Measurements from ENCODE around the gene NPAT. TPM values are rescaled to one million over a fixed set of nuclear protein-coding genes. Genes with fewer than 3 reads are reported as not detected.
A peak's percentile ranks its signal among the peaks of the same experiment; 100 is the strongest.

NPAT gene
- total RNA-seq, 3 donors from 2014 or later: 13.6 to 26.8 (median 21.6) TPM

DNA sequence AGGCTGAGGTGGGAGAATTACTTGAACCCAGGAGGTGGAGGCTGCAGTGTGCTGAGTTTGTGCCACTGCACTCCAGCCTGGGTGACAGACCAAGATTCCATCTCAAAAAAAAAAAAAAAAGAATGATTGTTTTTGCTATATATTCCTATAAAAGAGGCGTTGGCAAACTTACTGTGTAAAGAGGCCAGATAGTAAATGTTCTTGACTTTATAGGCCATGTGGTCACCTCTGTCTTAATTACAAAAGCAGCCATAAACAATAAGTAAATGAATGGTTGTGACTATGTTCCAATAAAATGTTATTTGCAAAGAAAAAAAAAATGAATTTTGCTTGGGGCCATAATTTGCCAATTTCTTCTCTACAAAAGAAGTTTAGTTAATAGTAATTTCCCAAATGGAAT is 12.8 kb upstream of the NPAT start:
- H3K36me3 ChIP-seq: peaks cover 14% of the 10 kb centered on the region
- no peaks in the 10 kb centered on the region for H3K4me1 ChIP-seq
- H3K27ac ChIP-seq: no peak overlapping the region
- H3K4me3 ChIP-seq: no peak overlapping the region
- no peaks in the 10 kb centered on the region for H3K27me3 ChIP-seq
- TF ChIP-seq POLR2A (IDR thresholded peaks at IDR 0.05): no peak
- no peaks in the 10 kb centered on the region for H3K9me3 ChIP-seq
- intact Hi-C loops (cut with DNase I; ENCODE audit: low total_unique reads): no loop called here
- DNase-seq (ENCODE audit: low spot score in 2 of 2): no peak

DNA sequence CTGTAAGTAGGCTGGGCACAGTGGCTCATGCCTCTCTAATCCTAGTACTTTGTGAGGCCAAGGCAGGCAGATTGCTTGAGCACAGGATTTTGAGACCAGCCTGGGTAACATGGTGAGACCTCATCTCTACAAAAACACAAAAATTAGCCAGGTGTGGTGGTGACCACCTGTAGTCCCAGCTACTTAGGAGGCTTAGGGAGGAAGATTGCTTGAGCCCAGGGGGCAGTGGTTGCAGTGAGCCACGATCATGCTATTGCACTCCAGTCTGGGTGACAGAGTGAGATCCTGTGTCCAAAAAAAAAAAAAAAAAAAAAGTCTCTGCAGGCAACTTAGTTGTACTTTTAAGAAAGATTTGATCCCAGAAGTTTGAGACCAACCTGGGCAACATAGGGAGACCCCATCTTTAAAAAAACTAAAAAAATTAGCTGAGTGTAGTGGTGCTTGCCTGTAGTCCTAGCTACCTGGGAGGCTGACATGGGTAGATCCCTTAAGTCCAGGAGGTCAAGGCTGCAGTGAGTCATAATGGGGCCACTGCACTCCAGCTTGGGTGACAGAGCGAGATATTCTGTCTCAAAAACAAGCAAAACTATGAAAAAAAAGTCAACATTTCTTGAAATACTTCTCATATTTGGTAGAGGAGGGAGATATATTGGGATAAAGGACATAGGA is 11.0 kb upstream of the NPAT start:
- Histone ChIP-seq H3K27ac (no peak overlapping the region), H3K36me3 (peaks cover 8% of the 10 kb centered on the region), H3K4me3 (no peak overlapping the region), H3K9me3 (no peaks in the 10 kb centered on the region), H3K27me3 (no peaks in the 10 kb centered on the region), H3K4me1 (no peaks in the 10 kb centered on the region)
- no peak for TF ChIP-seq CTCF (IDR thresholded peaks at IDR 0.05)
- TF ChIP-seq POLR2A (IDR thresholded peaks at IDR 0.05): no peak
- no peak for TF ChIP-seq POLR2AphosphoS5 (IDR thresholded peaks at IDR 0.05)
- intact Hi-C loops (cut with DNase I; ENCODE audit: low total_unique reads): no loop called here
- DNase-seq (ENCODE audit: low spot score in 2 of 2): no peak

- Histone ChIP-seq H3K4me1 (peaks cover 0 to 7% of the 10 kb centered on the region in 2 donors), H3K4me3 (no peak overlapping the region), H3K27me3 (no peaks in the 10 kb centered on the region), H3K27ac (no peak overlapping the region), H3K9me3 (no peaks in the 10 kb centered on the region), H3K36me3 (no peaks in the 10 kb centered on the region)
- intact Hi-C loops (cut with DNase I; ENCODE audit: low total_unique reads): no loop called here
- TF ChIP-seq POLR2AphosphoS5 (IDR thresholded peaks at IDR 0.05): no peak
- no peak for TF ChIP-seq CTCF (IDR thresholded peaks at IDR 0.05)
- no peak for TF ChIP-seq POLR2A (IDR thresholded peaks at IDR 0.05)
- DNase-seq (ENCODE audit: low spot score in 2 of 2): no peak
Measured at GRCh38 chr11:108228251-108228650, 5.8 kb upstream of the NPAT start.

- intact Hi-C loops (cut with DNase I; ENCODE audit: low total_unique reads): no loop called here
- Histone ChIP-seq H3K9me3 (no peaks in the 10 kb centered on the region), H3K4me1 (peaks cover 0 to 9% of the 10 kb centered on the region in 2 donors), H3K27ac (no peak overlapping the region), H3K27me3 (no peaks in the 10 kb centered on the region), H3K36me3 (no peaks in the 10 kb centered on the region), H3K4me3 (no peak overlapping the region)
- TF ChIP-seq POLR2A (IDR thresholded peaks at IDR 0.05): no peak
- no peak for DNase-seq (ENCODE audit: low spot score in 2 of 2)
Measured at GRCh38 chr11:108226036-108226435, 3.6 kb upstream of the NPAT start.

DNA sequence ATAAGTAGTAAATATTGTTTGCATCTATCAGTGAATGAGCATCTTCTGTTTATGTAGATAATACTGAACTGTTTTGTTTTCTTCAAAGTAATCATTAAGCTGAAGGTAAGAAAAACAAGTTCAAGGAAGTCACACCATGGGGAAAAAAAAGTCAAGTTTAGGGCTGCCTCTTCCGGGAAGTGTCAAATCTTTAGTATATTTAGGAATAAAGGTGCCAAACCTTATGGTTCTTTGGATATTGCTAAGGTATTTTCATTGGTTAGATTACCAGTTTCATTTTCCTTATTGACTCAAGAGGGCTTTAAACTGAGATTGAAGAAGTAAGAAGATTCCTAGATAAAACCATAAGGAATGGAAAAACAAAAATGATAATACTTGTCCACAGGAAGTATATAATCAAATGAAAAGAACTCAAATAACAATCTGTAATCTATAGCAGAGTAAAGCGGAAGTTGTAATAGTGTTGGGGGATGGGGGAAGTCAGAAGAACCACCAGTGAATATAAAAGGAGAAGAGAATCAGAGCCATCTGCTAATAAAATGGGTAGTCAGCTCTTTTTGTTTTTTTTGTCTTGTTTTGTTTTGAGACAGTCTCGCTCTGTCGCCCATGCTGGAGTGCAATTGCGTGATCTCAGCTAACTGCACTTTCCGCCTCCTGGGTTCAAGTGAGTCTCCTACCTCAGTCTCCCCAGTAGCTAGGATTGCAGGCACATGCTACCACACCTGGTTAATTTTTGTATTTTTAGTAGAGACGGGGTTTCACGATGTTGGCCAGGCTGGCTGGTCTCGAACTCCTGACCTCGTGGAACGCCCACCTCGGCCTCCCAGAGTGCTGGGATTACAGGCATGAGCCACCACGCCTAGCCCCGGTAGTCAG is 2.7 kb upstream of the NPAT start:
- Histone ChIP-seq H3K36me3 (no peaks in the 10 kb centered on the region), H3K4me1 (peaks cover 0 to 15% of the 10 kb centered on the region in 2 donors), H3K9me3 (no peaks in the 10 kb centered on the region), H3K27me3 (no peaks in the 10 kb centered on the region), H3K27ac (peak overlapping the region; percentile 94 to 97), H3K4me3 (peak overlapping the region in 2 of 3 donors; percentile 79 to 90)
- no peak for DNase-seq (ENCODE audit: low spot score in 2 of 2)
- intact Hi-C loops (cut with DNase I; ENCODE audit: low total_unique reads): no loop called here
- TF ChIP-seq POLR2AphosphoS5 (IDR thresholded peaks at IDR 0.05) (no peak), POLR2A (IDR thresholded peaks at IDR 0.05) (no peak), CTCF (IDR thresholded peaks at IDR 0.05) (no peak)

DNA sequence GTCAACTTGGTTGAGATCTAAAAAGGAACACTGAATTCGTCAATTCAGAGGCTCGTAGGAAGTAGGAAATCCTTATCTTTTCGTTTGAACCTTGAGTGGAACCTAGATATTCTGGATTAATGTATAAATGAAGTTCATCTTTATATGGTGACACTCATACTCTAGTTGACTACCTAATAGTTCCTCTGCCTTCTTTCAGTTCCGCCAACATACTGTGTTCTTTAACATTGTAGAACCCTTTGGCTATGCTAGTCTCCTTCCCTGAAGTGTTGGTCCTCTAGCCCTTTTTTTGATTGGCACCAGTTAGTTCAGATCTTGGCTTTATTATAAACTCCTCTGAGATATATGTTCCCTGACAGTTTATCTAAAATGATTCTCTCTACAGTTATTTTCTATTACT is 1.9 kb upstream of the NPAT start:
- Histone ChIP-seq H3K4me3 (peak overlapping the region; percentile 64 to 90 (median 79)), H3K27ac (peak overlapping the region; percentile 94 to 97), H3K9me3 (no peaks in the 10 kb centered on the region), H3K36me3 (no peaks in the 10 kb centered on the region), H3K27me3 (no peaks in the 10 kb centered on the region), H3K4me1 (peaks cover 0 to 15% of the 10 kb centered on the region in 2 donors)
- no peak for DNase-seq (ENCODE audit: low spot score in 2 of 2)
- intact Hi-C loops (cut with DNase I; ENCODE audit: low total_unique reads): no loop called here
- TF ChIP-seq POLR2AphosphoS5 (IDR thresholded peaks at IDR 0.05) (no peak), POLR2A (IDR thresholded peaks at IDR 0.05) (no peak), CTCF (IDR thresholded peaks at IDR 0.05) (no peak)

All from breast epithelium (tissue), 4 donors.